Nucleus accumbens (tissue), 56 donors: ENCODE results near the gene PRXL2B.

Experiments used
- DNase-seq, 56 donors: peaks; one replicate each; lab custom pipeline; 2025; lab: John Stamatoyannopoulos, UW

The PRXL2B gene

GRCh38 chr1:2631136-2632050 lies 44.8 kb downstream of the PRXL2B start:
- no peak for DNase-seq

- no peak for DNase-seq
These were observed 45.5 kb downstream of the PRXL2B start for GRCh38 chr1:2632051-2632430.

- no peak for DNase-seq
These were observed 46.2 kb downstream of the PRXL2B start, which contains the start of gene MMEL1 for GRCh38 chr1:2632561-2633361. TSS of gene MMEL1 (minus strand) at chr1:2633016. CDS start at chr1:2629484, 3,532 bp downstream.

GRCh38 chr1:2633366-2633935 lies 46.9 kb downstream of the PRXL2B start:
- no peak for DNase-seq

GRCh38 chr1:2633936-2634491 lies 47.4 kb downstream of the PRXL2B start:
- peak in 1 of 56 donors; percentile 49 for DNase-seq

- DNase-seq: no peak
These were observed 48.9 kb downstream of the PRXL2B start for GRCh38 chr1:2635361-2636010.

- DNase-seq: no peak
These were observed 50.2 kb downstream of the PRXL2B start for GRCh38 chr1:2636733-2637132.

GRCh38 chr1:2637442-2638145 lies 51.0 kb downstream of the PRXL2B start:
- DNase-seq: no peak

GRCh38 chr1:2638466-2639115 lies 52.0 kb downstream of the PRXL2B start:
- no peak for DNase-seq

- no peak for DNase-seq
These were observed 52.6 kb downstream of the PRXL2B start for GRCh38 chr1:2639203-2639602.

GRCh38 chr1:2639607-2640521 lies 53.3 kb downstream of the PRXL2B start:
- no peak for DNase-seq

GRCh38 chr1:2640626-2641025 lies 54.0 kb downstream of the PRXL2B start:
- no peak for DNase-seq
